Colonic mucosa (tissue), 4 donors: Measurements from ENCODE around the gene JTB. TPM values are rescaled to one million over a fixed set of nuclear protein-coding genes. Genes with fewer than 3 reads are reported as not detected.
"Not testable (repeated sequence)": the region's sequence is repeated elsewhere in the genome, so short reads cannot be mapped to it uniquely, and the experiment has no call there.

Experiments used
- DNase-seq: peaks from one replicate; pipeline ENCODE4 v3.0.0-alpha.2; 2020
- H3K27ac ChIP-seq: fragments of 200-600 bp; one replicate; pipeline ENCODE4 v1.8.0; 2021
- H3K27me3 ChIP-seq: fragments of 200-600 bp; one replicate; pipeline ENCODE4 v1.8.0; 2021
- H3K36me3 ChIP-seq: fragments of 200-600 bp; one replicate; pipeline ENCODE4 v1.8.0; 2021
- H3K4me1 ChIP-seq: fragments of 200-600 bp; one replicate; pipeline ENCODE4 v1.8.0; 2021; ENCODE audit warnings: mild to moderate bottlenecking
- H3K4me3 ChIP-seq: fragments of 200-600 bp; one replicate; pipeline ENCODE4 v1.8.0; 2021
- H3K9ac ChIP-seq, 2 donors: one replicate each; pipeline ENCODE4 v1.7.0; 2013; ENCODE audit warnings: control low read depth in 2 of 2, low read depth in 2 of 2, low read length in 2 of 2
- H3K9me3 ChIP-seq: fragments of 200-600 bp; one replicate; pipeline ENCODE4 v1.8.0; 2021
- intact Hi-C: fragments of 100-400 bp; cut with DNase I; formaldehyde crosslinking; loops from one replicate; pipeline ENCODE4 v1.14.1; 2022
- total RNA-seq, 2 donors: library from RNA; stranded (reverse); fragmentation: NEBNext Ultra II Directional in 1 of 2; extraction: Animal tissue kit (Norgen Biotek cat#: 25700) in 1 of 2; gene quantifications; one replicate each; pipeline ENCODE4 v1.2.1, GENCODE V29; 2021
- TF ChIP-seq, protein P1 (sequence below): fragments of 200-600 bp; IDR thresholded peaks from one replicate; pipeline ENCODE4 v1.8.0; 2022; ENCODE audit warnings: antibody characterized with exemption, mild to moderate bottlenecking
- donor health status: healthy.
- donor health status: DM: no; HTN: no; CAD: no.
- donor health status: DM: no; HTN: no; CAD: no.

The JTB gene
- total RNA-seq, 2 donors from 2014 or later, result 133 to 245 TPM

DNA sequence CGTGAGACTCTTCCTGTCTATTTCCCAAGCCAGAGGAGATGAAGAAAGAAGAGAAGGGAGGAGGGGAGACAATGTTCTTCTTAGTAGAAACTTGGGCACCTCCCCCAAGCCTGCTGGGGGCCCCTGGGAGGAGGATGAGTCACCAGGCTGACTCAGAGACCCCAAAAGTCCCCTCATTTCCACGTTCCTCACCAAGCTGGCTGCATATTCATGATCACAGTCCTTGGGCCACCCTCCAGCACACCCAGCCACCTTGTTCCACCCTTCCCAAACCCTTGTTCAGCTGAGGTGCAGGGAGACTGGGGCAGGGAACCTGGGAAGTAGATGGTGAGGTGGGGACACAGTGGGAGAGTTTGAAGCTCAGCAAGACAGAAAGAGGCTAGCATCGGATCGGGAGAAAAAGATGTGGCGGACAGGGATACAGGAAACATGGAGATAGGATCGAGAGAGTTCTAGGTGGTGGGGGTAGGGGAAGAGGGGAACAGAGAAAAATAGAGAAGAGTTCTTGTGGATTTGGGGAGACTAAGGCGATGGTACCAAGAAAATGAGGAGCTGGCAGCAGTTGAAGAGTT, 8.0 kb upstream of the JTB start:
- Histone ChIP-seq H3K9ac (peak overlapping the region; percentile 70 to 92), H3K9me3 (no peaks in the 10 kb centered on the region), H3K4me1 (peaks cover 7% of the 10 kb centered on the region), H3K27me3 (no peaks in the 10 kb centered on the region), H3K4me3 (peak overlapping the region; percentile 47), H3K27ac (peak overlapping the region; percentile 63), H3K36me3 (no peaks in the 10 kb centered on the region)
- TF ChIP-seq, protein P1, sequence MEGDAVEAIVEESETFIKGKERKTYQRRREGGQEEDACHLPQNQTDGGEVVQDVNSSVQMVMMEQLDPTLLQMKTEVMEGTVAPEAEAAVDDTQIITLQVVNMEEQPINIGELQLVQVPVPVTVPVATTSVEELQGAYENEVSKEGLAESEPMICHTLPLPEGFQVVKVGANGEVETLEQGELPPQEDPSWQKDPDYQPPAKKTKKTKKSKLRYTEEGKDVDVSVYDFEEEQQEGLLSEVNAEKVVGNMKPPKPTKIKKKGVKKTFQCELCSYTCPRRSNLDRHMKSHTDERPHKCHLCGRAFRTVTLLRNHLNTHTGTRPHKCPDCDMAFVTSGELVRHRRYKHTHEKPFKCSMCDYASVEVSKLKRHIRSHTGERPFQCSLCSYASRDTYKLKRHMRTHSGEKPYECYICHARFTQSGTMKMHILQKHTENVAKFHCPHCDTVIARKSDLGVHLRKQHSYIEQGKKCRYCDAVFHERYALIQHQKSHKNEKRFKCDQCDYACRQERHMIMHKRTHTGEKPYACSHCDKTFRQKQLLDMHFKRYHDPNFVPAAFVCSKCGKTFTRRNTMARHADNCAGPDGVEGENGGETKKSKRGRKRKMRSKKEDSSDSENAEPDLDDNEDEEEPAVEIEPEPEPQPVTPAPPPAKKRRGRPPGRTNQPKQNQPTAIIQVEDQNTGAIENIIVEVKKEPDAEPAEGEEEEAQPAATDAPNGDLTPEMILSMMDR, result no peak
- intact Hi-C loops, result loop anchor here (5.0 to 10.0 kb wide), 3 partner anchors 63 to 311 kb away; partner anchors contain the start of genes GATAD2B, ILF2 and NPR1
- no peak for DNase-seq

DNA sequence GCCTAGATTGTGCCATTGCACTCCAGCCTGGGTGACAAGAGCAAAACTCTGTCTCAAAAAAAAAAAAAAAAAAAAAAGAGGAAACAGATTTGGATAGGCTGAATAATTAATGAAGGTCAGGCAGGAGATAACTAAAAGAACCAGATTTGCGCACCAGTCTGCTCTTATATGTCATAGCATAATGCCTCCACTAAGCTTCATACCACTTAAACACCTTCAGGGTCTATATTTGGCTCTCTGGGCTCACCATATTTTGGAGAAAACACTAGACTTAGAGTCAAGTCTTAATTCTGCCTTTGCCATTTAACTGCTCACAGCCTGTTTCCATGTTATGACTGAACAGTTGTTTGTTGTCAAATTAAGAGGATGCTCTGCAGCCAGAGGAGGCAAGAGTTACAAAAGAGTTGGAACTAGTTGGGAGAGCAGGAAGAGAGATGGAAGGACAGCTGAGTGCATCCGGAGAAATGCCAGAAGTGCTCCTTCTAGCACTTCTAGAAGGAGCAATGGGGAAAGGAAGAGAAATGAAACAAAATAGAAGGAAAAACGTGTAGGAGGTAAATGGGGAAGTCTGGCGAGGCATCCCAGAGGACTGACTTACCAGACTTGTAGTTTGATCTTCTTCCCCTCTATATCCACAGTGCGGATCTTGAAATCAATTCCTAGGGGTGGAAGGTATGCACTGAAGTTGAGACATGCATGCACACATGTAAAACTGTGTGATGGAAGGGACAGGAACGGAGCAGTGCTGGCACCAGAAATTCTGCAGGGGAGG, 6.8 kb upstream of the JTB start:
- TF ChIP-seq, protein P1, result no peak
- Histone ChIP-seq H3K9ac (peak overlapping the region in 1 of 2 donors; percentile 92), H3K27ac (peak overlapping the region; percentile 63), H3K9me3 (no peaks in the 10 kb centered on the region), H3K36me3 (no peaks in the 10 kb centered on the region), H3K27me3 (no peaks in the 10 kb centered on the region), H3K4me3 (no peak overlapping the region), H3K4me1 (peaks cover 7% of the 10 kb centered on the region)
- no peak for DNase-seq
- intact Hi-C loops, result loop anchor here (10.0 kb wide), 1 partner anchor 310 kb away; the partner anchor contains the start of genes ILF2 and NPR1

DNA sequence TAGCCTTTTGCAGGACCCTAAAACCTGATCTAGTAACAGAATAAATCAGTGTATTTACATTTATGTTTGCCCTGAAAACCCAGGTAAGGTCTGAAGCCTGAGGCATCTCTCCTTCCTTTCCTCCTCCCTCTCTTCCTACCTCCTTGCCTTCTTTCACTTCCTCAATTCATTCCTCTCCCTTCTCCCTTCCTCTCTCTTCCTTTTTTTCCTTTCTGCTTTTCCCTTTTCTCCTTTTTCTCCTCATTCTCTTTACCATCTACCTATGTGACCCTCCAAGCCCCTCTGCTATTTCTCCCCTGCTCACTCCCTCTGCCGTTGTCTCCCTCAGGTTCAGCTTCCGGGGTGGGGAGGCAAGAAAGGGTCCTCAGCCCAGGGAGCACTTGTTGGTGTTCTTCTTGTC, 4.3 kb upstream of the JTB start:
- H3K9me3 ChIP-seq, H3K9ac ChIP-seq, DNase-seq, H3K4me1 ChIP-seq, H3K36me3 ChIP-seq, H3K4me3 ChIP-seq, H3K27ac ChIP-seq, H3K27me3 ChIP-seq: not testable (repeated sequence)
- intact Hi-C loops, result loop anchor here (10.0 kb wide), 1 partner anchor 307 kb away; the partner anchor contains the start of genes ILF2 and NPR1

DNA sequence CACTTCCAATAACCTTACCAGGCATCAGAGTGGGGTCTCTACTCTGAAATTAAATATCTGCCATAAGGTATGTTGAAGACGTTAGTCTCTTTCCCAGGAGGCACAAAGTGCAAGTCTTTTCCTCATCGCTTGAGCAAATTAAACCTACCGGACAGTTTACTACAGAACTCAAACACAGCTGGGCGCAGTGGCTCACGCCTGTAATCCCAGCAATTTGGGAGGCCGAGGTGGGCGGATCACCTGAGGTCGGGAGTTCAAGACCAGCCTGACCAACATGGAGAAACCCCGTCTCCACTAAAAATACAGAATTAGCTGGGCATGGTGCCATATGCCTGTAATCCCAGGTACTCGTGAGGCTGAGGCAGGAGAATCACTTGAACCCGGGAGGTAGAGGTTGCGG, 1.6 kb upstream of the JTB start:
- H3K27ac ChIP-seq, H3K4me3 ChIP-seq, H3K27me3 ChIP-seq, H3K9me3 ChIP-seq, DNase-seq, H3K4me1 ChIP-seq, H3K36me3 ChIP-seq, intact Hi-C loops, H3K9ac ChIP-seq: not testable (repeated sequence)

DNA sequence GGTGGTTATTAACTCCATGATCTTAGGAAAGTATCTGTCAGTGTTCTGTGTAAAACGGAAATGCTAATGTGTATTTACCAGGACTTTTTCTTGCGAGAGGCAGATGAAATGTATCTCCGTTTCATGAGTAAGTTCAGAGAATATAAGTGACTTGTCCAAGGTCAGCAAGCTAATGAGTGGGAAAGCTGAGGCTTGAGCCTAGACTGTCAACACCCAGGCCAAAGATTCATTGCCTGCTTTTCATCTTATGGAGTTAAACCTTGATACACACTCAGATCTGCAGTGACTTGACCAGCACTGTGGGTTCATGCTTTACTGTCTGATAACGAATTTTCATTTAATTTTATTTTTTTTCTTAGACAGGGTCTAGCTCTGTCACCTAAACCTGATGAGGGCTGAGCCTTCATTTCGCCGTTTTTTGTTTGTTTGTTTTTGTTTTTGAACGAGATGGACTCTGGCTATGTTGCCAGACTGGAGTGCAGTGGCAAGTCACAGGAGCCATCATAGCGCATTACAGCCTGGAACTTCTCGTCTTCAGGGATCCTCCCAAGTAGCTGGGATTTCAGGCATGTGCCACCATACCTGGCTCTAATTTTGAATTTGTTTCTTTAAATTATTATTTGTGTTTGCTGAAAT, 918 bp upstream of the JTB start:
- Histone ChIP-seq H3K4me1 (peaks cover 8% of the 10 kb centered on the region), H3K4me3 (peak overlapping the region; percentile 100), H3K9ac (peak overlapping the region in 1 of 2 donors; percentile 98), H3K27me3 (no peaks in the 10 kb centered on the region), H3K9me3 (no peaks in the 10 kb centered on the region), H3K36me3 (no peaks in the 10 kb centered on the region), H3K27ac (peak overlapping the region; percentile 93)
- TF ChIP-seq, protein P1, result no peak
- intact Hi-C loops, result no loop called here
- no peak for DNase-seq

DNA sequence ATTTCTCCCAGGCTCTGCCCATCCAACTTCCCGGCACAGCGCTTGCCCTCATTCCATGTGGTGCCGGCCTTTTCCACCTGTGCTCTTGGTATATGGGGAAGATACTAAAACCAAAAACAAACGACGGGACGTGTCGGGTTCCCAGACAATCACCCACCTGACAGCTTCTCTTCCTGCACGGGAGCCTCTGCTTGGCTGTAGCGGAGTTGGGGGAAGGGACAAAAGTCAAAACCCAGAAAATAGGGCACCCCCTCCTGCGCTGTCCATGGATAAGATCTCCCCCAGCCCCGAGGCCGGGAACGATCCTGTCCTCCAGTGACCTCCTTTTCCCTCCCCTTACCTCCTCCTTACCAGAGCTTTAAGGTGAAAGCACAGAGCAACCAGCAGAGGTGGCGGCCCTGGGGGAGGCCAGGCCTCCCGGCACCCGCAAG, 640 bp downstream of the JTB start:
- no peaks in the 10 kb centered on the region for H3K36me3 ChIP-seq
- H3K27me3 ChIP-seq, result no peaks in the 10 kb centered on the region
- TF ChIP-seq, protein P1, result no peak

More for the DNA sequence above, 640 bp downstream of the JTB start:
- Histone ChIP-seq H3K4me3 (peak overlapping the region; percentile 100), H3K4me1 (peaks cover 8% of the 10 kb centered on the region), H3K27ac (peak overlapping the region; percentile 93), H3K9ac (peak overlapping the region; percentile 98 to 99), H3K9me3 (no peaks in the 10 kb centered on the region)
- no peak for DNase-seq
- intact Hi-C loops, result no loop called here
